Right renal cortex interstitium (tissue), 3 donors: ENCODE data around the gene HTR1A. TPM values are rescaled to one million over a fixed set of nuclear protein-coding genes. Genes with fewer than 3 reads are reported as not detected.

Source experiments
- DNase-seq, 3 donors: peaks; one replicate each; pipeline ENCODE4 v3.0.0-alpha.2; 2013; ENCODE audit warnings: low read depth in 3 of 3, low spot score in 2 of 3
- polyA plus RNA-seq, 3 donors: library from polyadenylated mRNA; unstranded; fragments of 120-200 nt; gene quantifications; one replicate each; pipeline ENCODE4 v1.2.1, GENCODE V29; 2013; ENCODE audit not compliant: insufficient read length in 3 of 3

HTR1A gene
- not detected for polyA plus RNA-seq

GRCh38 chr5:63962279-63962678 is at the start of gene HTR1A:
Gene HTR1A, minus strand, starts transcription at chr5:63962445. Its CDS starts 726 bp downstream, at chr5:63961719.
- no peak for DNase-seq

GRCh38 chr5:64003966-64004365 is 41.7 kb upstream of the HTR1A start:
- no peak for DNase-seq

- no peak for DNase-seq
These were observed 37.9 kb upstream of the HTR1A start for GRCh38 chr5:64000096-64000495.

GRCh38 chr5:63987053-63987452 is 24.8 kb upstream of the HTR1A start:
- no peak for DNase-seq

DNA sequence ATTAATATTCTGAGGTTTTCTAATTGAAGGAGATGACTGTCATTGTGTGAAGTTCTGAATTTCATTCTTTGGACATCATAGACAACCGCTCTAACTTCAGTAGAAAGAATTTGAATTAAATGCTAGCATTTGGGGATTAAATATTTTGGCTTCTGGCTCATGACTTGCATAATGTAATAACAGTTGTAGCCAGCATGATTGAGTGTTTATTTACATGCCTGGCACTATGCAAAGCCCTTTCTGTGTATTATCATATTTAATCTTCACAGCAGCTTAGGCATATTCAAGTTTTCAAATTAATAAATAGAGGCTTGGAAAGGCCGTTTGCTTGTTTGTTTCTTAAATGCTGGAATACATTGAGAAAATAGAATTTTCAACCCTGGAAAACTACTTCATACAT is 19.6 kb upstream of the HTR1A start:
- no peak for DNase-seq

GRCh38 chr5:63963926-63964325 is 1.7 kb upstream of the HTR1A start:
- no peak for DNase-seq

GRCh38 chr5:63963080-63963735 is 963 bp upstream of the HTR1A start:
- peak; percentile 70 to 74 (median 71) for DNase-seq

- no peak for DNase-seq
These were observed 565 bp downstream of the HTR1A start for GRCh38 chr5:63961598-63962161.

GRCh38 chr5:63961125-63961597 is 1.1 kb downstream of the HTR1A start:
- no peak for DNase-seq

- DNase-seq: no peak
These were observed 1.6 kb downstream of the HTR1A start for GRCh38 chr5:63960646-63961045.

GRCh38 chr5:63959177-63959982 is 2.9 kb downstream of the HTR1A start:
- DNase-seq: peak in 1 of 3 donors; percentile 15

DNA sequence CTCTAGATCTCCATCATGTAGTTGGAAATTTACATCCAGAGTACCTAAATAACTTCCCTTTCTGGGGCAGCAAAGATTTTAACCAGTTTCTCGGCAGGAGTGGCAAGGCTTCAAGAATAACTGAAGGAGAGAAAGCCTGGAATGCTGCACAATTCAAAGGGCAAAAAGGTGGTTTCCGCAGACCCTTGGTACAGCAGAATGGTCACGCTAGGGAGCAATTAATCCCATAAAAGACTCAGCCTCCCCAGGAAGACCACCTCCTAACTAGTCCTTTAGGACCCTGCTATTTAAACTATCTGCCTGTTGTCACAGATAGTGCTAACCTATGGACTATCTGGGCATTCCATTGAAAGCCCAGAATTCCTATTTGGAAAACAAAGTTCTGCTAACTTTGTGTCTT is 3.6 kb downstream of the HTR1A start:
- DNase-seq: no peak

- no peak for DNase-seq
These were observed 4.6 kb downstream of the HTR1A start for GRCh38 chr5:63957617-63958016.

GRCh38 chr5:63953217-63953616 is 9.0 kb downstream of the HTR1A start:
- no peak for DNase-seq

DNA sequence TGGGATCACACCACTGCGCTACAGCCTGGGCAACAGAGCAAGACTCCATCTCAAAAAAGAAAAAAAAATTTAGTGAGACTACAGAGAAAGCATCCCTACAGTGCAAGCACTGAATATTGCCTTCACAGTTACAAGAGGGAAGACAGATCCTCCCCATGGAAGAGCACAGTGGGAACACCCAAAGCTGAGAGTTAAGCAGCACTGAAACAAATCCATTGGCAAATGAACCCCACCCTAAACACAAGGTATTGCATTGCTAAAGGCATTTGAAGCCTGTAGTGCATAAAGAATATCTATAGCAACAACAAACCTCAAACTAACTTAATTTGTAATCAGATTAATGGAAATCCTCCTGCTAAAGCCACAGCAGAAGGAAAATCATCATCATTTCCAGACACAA is 27.1 kb downstream of the HTR1A start:
- no peak for DNase-seq

DNA sequence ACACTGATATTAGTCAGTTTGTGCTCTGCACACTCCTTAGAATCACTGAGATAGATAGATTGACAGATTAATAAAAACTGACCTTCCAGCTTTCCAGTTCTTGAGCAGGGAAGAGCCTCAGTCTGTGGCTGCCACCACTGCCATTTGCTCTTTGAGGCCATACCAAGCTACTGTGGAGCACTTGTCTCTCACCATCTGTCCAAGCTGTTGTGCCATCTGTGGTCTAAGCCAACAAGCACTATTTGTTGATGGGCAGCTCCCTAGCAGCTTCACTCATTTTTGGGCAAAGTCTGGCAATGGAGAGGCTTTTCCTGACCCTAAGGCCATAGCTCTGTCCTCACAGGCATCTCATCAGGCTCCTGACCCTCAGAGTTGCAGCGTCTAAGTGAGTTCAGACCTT is 30.4 kb downstream of the HTR1A start:
- DNase-seq: no peak

DNA sequence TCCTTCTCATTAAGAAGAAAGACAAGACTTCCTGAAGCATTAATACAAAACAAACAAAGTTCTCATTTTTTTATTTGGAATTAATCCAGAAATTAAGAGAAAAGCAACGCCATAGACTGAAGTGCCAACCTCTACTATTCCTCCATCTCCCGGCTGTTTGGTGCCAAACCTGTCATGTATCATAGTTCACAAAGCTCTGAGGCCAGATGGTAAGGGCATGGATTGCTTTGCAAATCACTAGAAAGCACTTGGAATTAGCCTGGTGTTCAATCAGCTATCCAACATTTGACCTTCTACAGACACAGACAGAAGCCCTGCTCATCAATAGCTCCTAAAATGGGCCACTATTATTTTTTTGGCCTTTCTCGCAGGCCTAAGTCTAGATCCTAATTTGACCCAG is 33.8 kb downstream of the HTR1A start:
- DNase-seq: no peak

GRCh38 chr5:63923914-63924313 is 38.3 kb downstream of the HTR1A start:
- no peak for DNase-seq

DNA sequence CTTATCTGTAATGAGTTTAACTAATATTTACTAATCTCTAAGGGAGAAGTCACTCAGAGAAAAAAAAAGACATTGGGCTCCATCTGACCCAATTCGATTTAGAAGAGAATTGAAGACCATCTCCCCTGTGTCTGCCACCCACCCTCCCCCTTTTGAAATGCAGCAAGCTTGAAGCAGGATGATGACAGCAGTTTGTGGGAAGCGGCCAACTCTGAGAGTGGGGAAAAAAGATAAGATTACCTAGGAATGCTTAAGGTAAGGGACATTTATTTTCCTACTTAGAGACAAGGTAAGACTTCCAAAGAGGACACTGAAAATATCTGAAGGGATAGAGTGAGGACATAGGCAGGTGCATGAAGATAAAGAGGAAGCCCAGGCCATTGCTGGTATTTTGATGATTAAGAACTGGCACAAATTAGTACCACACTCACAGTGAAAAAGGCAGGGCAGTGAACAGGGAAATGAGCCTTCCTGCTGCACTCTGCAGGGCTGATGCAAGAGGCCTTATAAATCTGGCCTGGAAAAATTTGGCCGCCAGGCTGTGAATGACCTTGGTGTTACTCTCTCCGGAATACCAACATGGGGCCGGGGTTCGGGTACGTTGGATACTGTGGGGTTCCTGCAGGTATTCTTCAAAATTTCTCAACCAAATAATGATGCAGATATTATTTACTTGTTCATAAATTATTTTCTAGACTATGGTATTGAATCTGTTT is 42.3 kb downstream of the HTR1A start:
- no peak for DNase-seq

- no peak for DNase-seq
These were observed 45.5 kb downstream of the HTR1A start for GRCh38 chr5:63916786-63917185.

DNA sequence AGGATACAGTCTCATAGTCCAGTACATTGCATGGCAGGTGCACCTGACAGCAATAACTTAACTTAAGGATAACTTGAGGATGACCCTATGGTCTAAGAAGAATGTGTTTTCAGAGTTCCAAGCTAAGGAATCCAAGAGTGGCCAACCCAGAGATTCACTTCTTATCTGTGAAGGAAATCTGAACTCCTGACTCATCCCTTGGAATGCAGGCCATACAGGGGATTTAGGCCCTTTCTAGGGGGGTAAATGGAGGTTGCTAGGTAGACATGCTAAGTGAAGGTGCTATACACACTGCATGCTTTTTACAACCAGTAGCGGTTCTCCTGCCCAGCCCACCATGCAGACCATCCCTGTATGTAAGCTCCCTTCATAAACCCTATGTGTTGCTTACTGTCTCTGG is 50.4 kb downstream of the HTR1A start:
- no peak for DNase-seq
